T-cell (primary cell): Measurements from ENCODE around the gene RER1. TPM values are rescaled to one million over a fixed set of nuclear protein-coding genes. Genes with fewer than 3 reads are reported as not detected.

ENCODE experiments used
- ATAC-seq, 4 experiments: fragments of 200-7000 bp in 3 of 4; fragments of 150-1000 bp in 1 of 4; cut with Tn5 transposase; replicated peaks in 1 of 4; 1 replicate in 3 of 4; 2 replicates in 1 of 4; pipeline ENCODE4 v1.10.0; 2021; ENCODE audit warnings: moderate library complexity in 3 of 4, mild to moderate bottlenecking in 2 of 4, moderate number of reproducible peaks in 1 of 4
- CTCF ChIA-PET, 2 donors: fragments of 300-600 bp; sonication (Branson Sonifier 250); formaldehyde crosslinking; loops; one replicate each; lab custom pipeline; 2022; ENCODE audit warnings: antibody characterized with exemption in 2 of 2; lab: Charles Lee
- POLR2A ChIA-PET, 2 donors: fragments of 300-600 bp; sonication (Branson Sonifier 250); formaldehyde crosslinking; loops; one replicate each; lab custom pipeline; 2022; ENCODE audit warnings: antibody characterized with exemption in 2 of 2; lab: Charles Lee
- DNase-seq, 35 experiments: peaks; one replicate each; pipeline versions ENCODE4 v3.0.0 to v3.0.0-alpha.2; 2013 to 2023
- H3K27ac ChIP-seq: one replicate; pipeline ENCODE4 v1.5.1; 2013; ENCODE audit warnings: low read length
- H3K27me3 ChIP-seq, 2 experiments: replicated peaks in 1 of 2; 1 replicate in 1 of 2; 2 replicates in 1 of 2; pipeline versions ENCODE4 v1.6.1 to v1.7.0; 2013; ENCODE audit warnings: low read length in 1 of 2, mixed read lengths in 1 of 2; ENCODE audit not compliant: control insufficient read depth in 2 of 2, insufficient read depth in 2 of 2; ENCODE audit errors: extremely low read depth in 1 of 2
- H3K36me3 ChIP-seq, 2 donors: 1 replicate in 1 of 2; 2 replicates in 1 of 2; pipeline versions ENCODE4 v1.6.1 to v1.7.0; 2013; ENCODE audit warnings: low read length in 1 of 2; ENCODE audit not compliant: control insufficient read depth in 2 of 2, insufficient read depth in 1 of 2; ENCODE audit errors: extremely low read depth in 1 of 2
- H3K4me1 ChIP-seq, 2 experiments: 1 replicate in 1 of 2; 2 replicates in 1 of 2; pipeline versions ENCODE4 v1.6.1 to v1.7.0; 2013; ENCODE audit warnings: low read length in 2 of 2, mixed read lengths in 1 of 2; ENCODE audit not compliant: insufficient read depth in 2 of 2, control insufficient read depth in 1 of 2; ENCODE audit errors: extremely low read depth in 1 of 2
- H3K4me3 ChIP-seq, 2 donors: 1 replicate in 1 of 2; 2 replicates in 1 of 2; pipeline versions ENCODE4 v1.5.1 to v1.7.0; 2013; ENCODE audit warnings: mild to moderate bottlenecking in 2 of 2, low read length in 1 of 2, moderate library complexity in 1 of 2; ENCODE audit not compliant: control insufficient read depth in 1 of 2; ENCODE audit errors: extremely low read depth in 1 of 2
- H3K9me3 ChIP-seq: 2 replicates; pipeline ENCODE4 v1.7.0; 2013
- H3K27ac Mint-ChIP-seq, 2 donors: one replicate each; pipeline ENCODE4 v1.8.0; 2020 to 2021; ENCODE audit warnings: mild to moderate bottlenecking in 2 of 2, mixed read lengths in 2 of 2
- H3K27me3 Mint-ChIP-seq, 2 donors: one replicate each; pipeline ENCODE4 v1.8.0; 2021 to 2022; ENCODE audit warnings: mixed read lengths in 2 of 2
- H3K36me3 Mint-ChIP-seq: one replicate; pipeline ENCODE4 v1.8.0; 2021; ENCODE audit warnings: mixed read lengths
- H3K4me1 Mint-ChIP-seq, 3 donors: one replicate each; pipeline ENCODE4 v1.8.0; 2020 to 2022; ENCODE audit warnings: mixed read lengths in 3 of 3, mild to moderate bottlenecking in 1 of 3
- H3K4me3 Mint-ChIP-seq, 3 donors: one replicate each; pipeline ENCODE4 v1.8.0; 2020 to 2022; ENCODE audit warnings: mild to moderate bottlenecking in 3 of 3, mixed read lengths in 3 of 3, moderate library complexity in 3 of 3
- H3K9me3 Mint-ChIP-seq, 3 donors: one replicate each; pipeline ENCODE4 v1.8.0; 2020 to 2022; ENCODE audit warnings: mixed read lengths in 3 of 3
- WGBS: methylation state at CpG from one replicate; pipeline ENCODE4 v1.1.5; 2013; ENCODE audit warnings: missing lambda C conversion rate; ENCODE audit not compliant: insufficient coverage; 5-methylcytosine and 5-hydroxymethylcytosine counted together
- total RNA-seq, 35 experiments: library from RNA in 6 of 35; stranded (reverse) in 6 of 35; fragments of 120-200 nt in 1 of 35; gene quantifications; one replicate each; pipeline versions ENCODE4 v1.2.1 to v1.2.4 and lab custom pipeline; 2013 to 2026

The RER1 gene
- total RNA-seq, 5 donors from 2014 or later (not counting 1 experiment from before 2014, with no cell fraction given): 84.3 to 129 (median 125) TPM

DNA sequence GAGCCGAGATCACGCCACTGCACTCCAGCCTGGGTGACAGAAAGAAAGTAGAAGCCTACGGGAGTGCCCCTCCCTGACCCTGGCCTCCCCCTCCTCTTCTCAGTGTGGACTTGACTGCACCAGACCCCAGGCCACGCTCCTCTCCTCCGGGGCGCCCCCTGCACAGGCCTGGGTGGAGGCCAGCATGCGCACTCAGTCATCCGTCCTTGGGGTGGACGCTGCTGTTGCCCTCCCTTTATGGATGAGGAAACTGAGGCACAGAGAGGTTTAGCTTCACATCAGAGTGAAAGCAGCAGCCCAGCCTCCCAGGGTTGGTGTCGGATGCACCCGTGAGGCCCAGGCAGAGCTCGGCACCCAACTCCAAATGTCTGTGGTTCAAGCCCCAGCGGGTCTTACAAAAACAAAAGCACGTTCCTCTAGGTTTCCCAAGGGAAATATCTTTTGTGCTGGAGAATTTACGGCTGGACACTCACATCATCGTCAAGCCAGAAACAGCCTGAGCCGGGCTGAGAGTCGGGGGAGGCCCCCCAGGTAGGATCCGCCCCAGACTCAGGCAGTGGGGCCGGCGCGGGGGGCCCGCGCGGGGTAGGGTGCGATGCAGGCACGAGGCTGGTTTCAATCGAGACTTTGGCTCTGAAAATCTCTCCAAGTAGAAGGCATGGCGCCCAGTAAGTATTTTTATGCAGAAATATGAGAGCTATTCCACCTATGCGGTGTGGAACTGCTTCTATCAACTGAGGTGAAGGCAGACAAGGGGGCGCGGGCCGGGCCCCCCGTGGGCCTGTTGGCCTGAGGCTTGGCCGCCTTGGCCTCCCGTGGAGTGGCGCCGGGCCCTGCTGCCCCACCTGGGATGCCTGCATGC lies 36.9 kb upstream of the RER1 start:
- H3K27ac ChIP-seq: no peak overlapping the region
- no peaks in the 10 kb centered on the region for H3K4me1 ChIP-seq
- peaks cover 0 to 5% of the 10 kb centered on the region in 2 experiments for H3K27me3 ChIP-seq
- H3K4me1 Mint-ChIP-seq: no peaks in the 10 kb centered on the region
- no peaks in the 10 kb centered on the region for H3K9me3 Mint-ChIP-seq
- H3K4me3 ChIP-seq: no peak overlapping the region
- H3K36me3 Mint-ChIP-seq: no peaks in the 10 kb centered on the region
- no peaks in the 10 kb centered on the region for H3K27me3 Mint-ChIP-seq
- H3K36me3 ChIP-seq: no peaks in the 10 kb centered on the region
- no peak for DNase-seq
- no peak overlapping the region for H3K4me3 Mint-ChIP-seq
- WGBS: 91% methylated on average over 37 of the region's 38 CpGs
- no peaks in the 10 kb centered on the region for H3K9me3 ChIP-seq
- H3K27ac Mint-ChIP-seq: no peak overlapping the region
- POLR2A ChIA-PET: interaction anchor here in 1 of 2 donors (0.6 kb wide), 1 partner anchor 70 kb away, joined by 6 read pairs; no protein-coding TSS in a partner anchor
- CTCF ChIA-PET: no interaction called here
- ATAC-seq: no peak

DNA sequence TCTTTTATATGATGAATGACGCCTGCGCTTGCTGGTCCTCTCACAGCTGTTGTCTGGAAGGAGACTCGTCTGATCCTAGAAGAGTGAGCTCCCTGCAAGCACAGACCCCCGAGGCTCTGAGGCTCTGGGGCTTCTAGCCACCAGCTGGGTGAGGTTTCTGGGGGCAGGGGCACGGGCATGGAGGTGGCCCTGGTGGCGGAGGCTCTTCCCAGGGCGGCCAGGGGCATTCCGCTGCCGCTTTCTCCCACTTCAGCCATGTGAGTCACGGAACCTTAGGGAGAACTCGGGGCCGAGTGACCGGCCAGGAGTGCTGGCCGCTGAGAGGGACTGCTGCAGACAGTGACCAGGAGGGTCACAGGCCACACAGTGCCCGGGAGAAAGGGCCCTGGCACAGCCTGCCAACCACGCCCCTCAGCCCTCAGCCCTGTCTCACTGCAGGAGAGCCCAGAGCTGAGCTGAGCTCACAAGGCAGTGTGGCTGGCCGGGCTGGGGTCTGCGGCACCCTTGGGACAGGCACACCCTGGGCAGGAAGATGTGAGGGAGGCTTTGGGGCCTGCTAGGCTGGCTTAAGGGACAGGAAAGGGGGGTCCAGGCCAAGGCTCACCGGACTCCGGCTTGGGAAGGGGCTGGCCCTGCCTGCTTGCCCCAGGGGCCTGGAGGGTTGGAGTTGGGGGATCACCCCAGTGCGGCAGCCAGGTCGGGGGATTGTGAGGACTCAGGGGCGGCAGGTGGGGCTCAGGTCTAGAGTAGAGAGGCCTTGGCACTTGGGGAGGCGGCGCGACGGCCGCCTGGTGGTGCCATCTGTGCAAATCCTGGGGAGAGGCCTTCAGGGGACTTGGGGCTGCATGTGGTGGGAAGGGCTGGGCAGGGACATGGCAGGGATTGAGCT lies 36.0 kb upstream of the RER1 start:
- Mint-ChIP-seq H3K27ac (no peak overlapping the region), H3K27me3 (no peaks in the 10 kb centered on the region), H3K4me1 (no peaks in the 10 kb centered on the region), H3K4me3 (no peak overlapping the region), H3K9me3 (no peaks in the 10 kb centered on the region), H3K36me3 (no peaks in the 10 kb centered on the region)
- no peak overlapping the region for H3K27ac ChIP-seq
- ATAC-seq (no peak), DNase-seq (no peak)
- WGBS: 82% methylated on average over 28 of the region's 28 CpGs
- H3K4me3 ChIP-seq: no peak overlapping the region
- no peaks in the 10 kb centered on the region for H3K9me3 ChIP-seq
- POLR2A ChIA-PET: no interaction called here
- CTCF ChIA-PET: no interaction called here
- H3K4me1 ChIP-seq: no peaks in the 10 kb centered on the region
- H3K36me3 ChIP-seq: no peaks in the 10 kb centered on the region
- H3K27me3 ChIP-seq: peaks cover 0 to 5% of the 10 kb centered on the region in 2 experiments

DNA sequence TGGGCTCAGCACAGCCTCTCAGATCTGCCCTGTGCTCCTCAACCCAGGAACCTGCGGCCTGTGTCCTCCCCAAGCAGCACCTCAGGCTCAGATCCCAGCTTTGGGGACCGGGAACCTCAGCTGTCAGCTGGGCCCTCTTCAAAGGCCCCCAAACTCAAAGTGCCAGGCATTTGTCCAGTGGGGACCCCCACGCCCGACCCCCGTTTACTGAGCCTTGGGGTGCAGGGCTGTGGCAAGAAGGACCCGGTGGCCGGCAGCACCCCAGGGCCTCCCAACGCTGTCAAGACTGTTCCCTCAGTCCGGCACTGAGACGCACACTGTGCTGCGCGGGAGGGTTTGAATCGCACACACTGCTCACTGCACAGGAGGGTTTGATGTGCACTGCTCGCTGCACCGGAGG lies 35.2 kb upstream of the RER1 start:
- WGBS: 88% methylated on average over 11 of the region's 15 CpGs

DNA sequence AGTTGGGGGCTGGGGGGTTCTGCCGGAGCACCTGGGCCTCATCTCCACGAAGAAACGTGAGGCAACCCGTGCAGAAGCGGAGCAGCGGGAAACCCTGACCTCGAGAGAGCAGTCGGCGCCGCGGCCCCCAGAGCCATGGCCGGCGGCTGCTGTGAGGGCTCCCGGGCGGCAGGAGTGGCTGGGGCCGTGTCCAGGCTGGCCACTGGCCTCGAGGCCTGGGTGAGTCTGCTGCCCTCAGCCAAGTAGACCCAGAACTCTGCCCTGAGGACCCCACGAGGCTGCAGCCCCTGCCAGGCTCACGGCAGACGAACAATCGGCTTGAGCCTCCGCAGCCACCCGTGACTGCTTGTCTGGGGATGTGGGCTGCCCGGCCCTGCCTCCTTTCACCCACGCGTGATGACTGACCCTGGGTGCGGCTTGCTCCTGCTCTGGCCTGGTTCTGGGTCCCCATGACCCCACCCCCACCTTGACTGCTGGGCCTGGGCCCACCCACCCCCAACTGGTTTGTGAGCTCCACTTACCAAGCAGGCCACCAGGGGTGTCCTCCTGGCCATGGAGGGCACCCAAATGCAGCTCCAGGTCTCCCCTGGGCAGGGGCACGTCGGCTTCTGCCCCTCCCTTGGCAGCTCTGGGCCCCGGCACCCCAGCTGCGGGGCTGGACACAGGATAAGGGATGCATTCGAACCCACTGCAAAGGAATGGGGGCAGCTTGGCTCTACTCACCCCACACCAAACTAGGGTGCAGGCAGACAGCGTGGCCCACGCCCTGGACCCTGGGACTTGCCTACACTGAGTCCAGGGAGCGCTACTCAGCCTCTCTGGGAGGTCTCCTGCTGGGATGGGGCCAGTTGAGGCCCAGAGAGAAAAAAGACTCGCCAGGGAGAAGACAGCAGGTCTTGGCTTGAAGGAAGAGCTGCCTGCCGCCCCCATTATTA lies 34.5 kb upstream of the RER1 start:
- H3K27me3 Mint-ChIP-seq: no peaks in the 10 kb centered on the region
- H3K4me1 Mint-ChIP-seq: no peaks in the 10 kb centered on the region
- H3K27ac Mint-ChIP-seq: no peak overlapping the region
- no peak overlapping the region for H3K4me3 Mint-ChIP-seq
- Histone ChIP-seq H3K27me3 (peaks cover 0 to 3% of the 10 kb centered on the region in 2 experiments), H3K4me3 (no peak overlapping the region), H3K36me3 (no peaks in the 10 kb centered on the region), H3K27ac (no peak overlapping the region), H3K9me3 (no peaks in the 10 kb centered on the region), H3K4me1 (no peaks in the 10 kb centered on the region)
- DNase-seq (no peak), ATAC-seq (no peak)
- 86% methylated on average over 30 of the region's 37 CpGs for WGBS
- POLR2A ChIA-PET: no interaction called here
- no peaks in the 10 kb centered on the region for H3K9me3 Mint-ChIP-seq
- CTCF ChIA-PET: interaction anchor here in 1 of 2 donors (0.5 to 0.6 kb wide), 2 partner anchors 16 to 35 kb away, joined by 5 to 7 read pairs; no protein-coding TSS in a partner anchor
- no peaks in the 10 kb centered on the region for H3K36me3 Mint-ChIP-seq

More for the DNA sequence above, 35.2 kb upstream of the RER1 start:
- Histone ChIP-seq H3K9me3 (no peaks in the 10 kb centered on the region), H3K36me3 (no peaks in the 10 kb centered on the region), H3K4me1 (no peaks in the 10 kb centered on the region), H3K27me3 (peaks cover 0 to 3% of the 10 kb centered on the region in 2 experiments), H3K4me3 (no peak overlapping the region), H3K27ac (no peak overlapping the region)
- H3K4me3 Mint-ChIP-seq: no peak overlapping the region
- H3K27ac Mint-ChIP-seq: no peak overlapping the region
- ChIA-PET CTCF (no interaction called here), POLR2A (no interaction called here)
- H3K4me1 Mint-ChIP-seq: no peaks in the 10 kb centered on the region
- H3K9me3 Mint-ChIP-seq: no peaks in the 10 kb centered on the region
- no peaks in the 10 kb centered on the region for H3K36me3 Mint-ChIP-seq
- ATAC-seq (no peak), DNase-seq (no peak)
- H3K27me3 Mint-ChIP-seq: no peaks in the 10 kb centered on the region

DNA sequence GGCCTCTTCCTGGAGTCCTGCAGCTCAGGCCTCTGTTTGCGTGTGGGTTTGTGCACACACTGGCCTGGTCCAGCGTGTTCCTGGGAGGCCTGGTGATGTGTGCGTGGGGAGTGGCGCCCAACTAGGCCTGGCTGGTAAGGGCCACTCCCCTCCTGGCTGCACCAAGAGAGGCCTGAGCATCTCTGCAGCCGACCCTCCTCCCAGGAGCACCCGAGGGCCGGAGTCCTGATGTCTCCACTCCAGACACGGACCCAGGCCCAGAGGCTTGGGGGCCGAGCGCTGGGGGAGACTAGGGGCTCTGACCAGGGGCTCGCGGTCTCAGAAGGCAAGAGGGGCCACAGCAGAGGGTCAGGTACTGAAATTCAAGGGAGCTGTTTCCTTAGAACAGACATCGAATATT lies 33.6 kb upstream of the RER1 start:
- Histone ChIP-seq H3K27me3 (peaks cover 0 to 3% of the 10 kb centered on the region in 2 experiments), H3K27ac (no peak overlapping the region), H3K4me1 (no peaks in the 10 kb centered on the region), H3K9me3 (no peaks in the 10 kb centered on the region), H3K36me3 (no peaks in the 10 kb centered on the region), H3K4me3 (no peak overlapping the region)
- no peaks in the 10 kb centered on the region for H3K36me3 Mint-ChIP-seq
- no peaks in the 10 kb centered on the region for H3K4me1 Mint-ChIP-seq
- DNase-seq: no peak
- no peaks in the 10 kb centered on the region for H3K27me3 Mint-ChIP-seq
- POLR2A ChIA-PET: no interaction called here
- CTCF ChIA-PET: interaction anchor here in 1 of 2 donors (0.5 kb wide), 1 partner anchor 17 kb away, joined by 5 read pairs; no protein-coding TSS in a partner anchor
- 88% methylated on average over 11 of the region's 13 CpGs for WGBS
- H3K4me3 Mint-ChIP-seq: no peak overlapping the region
- no peak overlapping the region for H3K27ac Mint-ChIP-seq
- H3K9me3 Mint-ChIP-seq: peaks cover 0 to under 1% (median 0%) of the 10 kb centered on the region in 3 donors
- ATAC-seq: no peak
